Measurements from ENCODE around the gene SLC6A18.

GRCh38 chr5:1211701-1212100, 13.5 kb upstream of the SLC6A18 start:
- TF ChIP-seq ELK1 (IDR thresholded peaks at IDR 0.05; ENCODE audit: low read depth, low read length) (no peak), NFYA (IDR thresholded peaks at IDR 0.05; ENCODE audit: borderline replicate concordance, low read depth, low read length) (no peak), RELA (IDR thresholded peaks at IDR 0.05; ENCODE audit: borderline replicate concordance, partially characterized antibody) (no peak), EZH2 (IDR thresholded peaks at IDR 0.05; ENCODE audit: borderline replicate concordance, control insufficient read depth, low read depth, low read length) (no peak)
